Choroid plexus epithelial cell (primary cell): ENCODE measurements around the gene ERCC8.
A peak's percentile ranks its signal among the peaks of the same experiment; 100 is the strongest.

Experiments
- DNase-seq: peaks from one replicate; pipeline ENCODE4 v3.0.0-alpha.2; 2010; ENCODE audit warnings: low read depth
- H3K4me3 ChIP-seq: 2 replicates; pipeline ENCODE4 v1.5.1; 2011; ENCODE audit warnings: low read depth, mild to moderate bottlenecking, control low read depth, low read length, moderate library complexity
- TF ChIP-seq, protein P1 (sequence below): conservative IDR thresholded peaks from 2 replicates; pipeline ENCODE4 v1.5.1; 2011; ENCODE audit warnings: low read depth, mild to moderate bottlenecking, control low read depth, inconsistent platforms, low read length, moderate library complexity

ERCC8 gene

GRCh38 chr5:60918466-60918865, 26.4 kb downstream of the ERCC8 start:
- DNase-seq: no peak
- TF ChIP-seq, protein P1, sequence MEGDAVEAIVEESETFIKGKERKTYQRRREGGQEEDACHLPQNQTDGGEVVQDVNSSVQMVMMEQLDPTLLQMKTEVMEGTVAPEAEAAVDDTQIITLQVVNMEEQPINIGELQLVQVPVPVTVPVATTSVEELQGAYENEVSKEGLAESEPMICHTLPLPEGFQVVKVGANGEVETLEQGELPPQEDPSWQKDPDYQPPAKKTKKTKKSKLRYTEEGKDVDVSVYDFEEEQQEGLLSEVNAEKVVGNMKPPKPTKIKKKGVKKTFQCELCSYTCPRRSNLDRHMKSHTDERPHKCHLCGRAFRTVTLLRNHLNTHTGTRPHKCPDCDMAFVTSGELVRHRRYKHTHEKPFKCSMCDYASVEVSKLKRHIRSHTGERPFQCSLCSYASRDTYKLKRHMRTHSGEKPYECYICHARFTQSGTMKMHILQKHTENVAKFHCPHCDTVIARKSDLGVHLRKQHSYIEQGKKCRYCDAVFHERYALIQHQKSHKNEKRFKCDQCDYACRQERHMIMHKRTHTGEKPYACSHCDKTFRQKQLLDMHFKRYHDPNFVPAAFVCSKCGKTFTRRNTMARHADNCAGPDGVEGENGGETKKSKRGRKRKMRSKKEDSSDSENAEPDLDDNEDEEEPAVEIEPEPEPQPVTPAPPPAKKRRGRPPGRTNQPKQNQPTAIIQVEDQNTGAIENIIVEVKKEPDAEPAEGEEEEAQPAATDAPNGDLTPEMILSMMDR: no peak

GRCh38 chr5:60916646-60917045, 28.2 kb downstream of the ERCC8 start:
- TF ChIP-seq, protein P1: no peak
- DNase-seq: peak; percentile 42
- no peak overlapping the region for H3K4me3 ChIP-seq

More at GRCh38 chr5:60918466-60918865, 26.4 kb downstream of the ERCC8 start:
- no peak overlapping the region for H3K4me3 ChIP-seq

GRCh38 chr5:60903356-60903755, 41.5 kb downstream of the ERCC8 start:
- TF ChIP-seq, protein P1: no peak
- no peak for DNase-seq
- no peak overlapping the region for H3K4me3 ChIP-seq

- TF ChIP-seq, protein P1: no peak
- DNase-seq: no peak
- H3K4me3 ChIP-seq: no peak overlapping the region
These were observed 47.9 kb downstream of the ERCC8 start for GRCh38 chr5:60896991-60897390.

DNA sequence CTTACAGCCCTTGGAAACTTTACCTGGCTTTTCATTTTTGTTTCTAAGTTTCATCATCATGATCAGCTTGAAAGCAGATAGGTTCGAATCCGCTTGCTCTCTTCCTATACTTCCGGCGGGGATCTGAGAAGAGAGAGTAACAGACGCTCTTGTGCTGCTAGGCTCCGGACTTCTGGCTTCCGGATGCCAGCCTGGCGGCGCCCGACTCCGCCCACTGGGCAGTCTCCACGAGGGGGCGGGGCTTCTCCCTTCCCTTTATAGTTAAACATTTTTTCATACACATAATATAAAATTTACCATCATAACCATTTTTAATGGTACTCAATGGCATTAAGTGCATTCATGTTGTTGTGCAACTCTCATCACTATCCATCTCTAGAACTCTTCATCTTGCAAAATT, 51.3 kb downstream of the ERCC8 start:
- TF ChIP-seq, protein P1: no peak
- no peak overlapping the region for H3K4me3 ChIP-seq
- no peak for DNase-seq

GRCh38 chr5:60891667-60892066, 53.2 kb downstream of the ERCC8 start:
- no peak overlapping the region for H3K4me3 ChIP-seq
- TF ChIP-seq, protein P1: no peak
- DNase-seq: no peak

DNA sequence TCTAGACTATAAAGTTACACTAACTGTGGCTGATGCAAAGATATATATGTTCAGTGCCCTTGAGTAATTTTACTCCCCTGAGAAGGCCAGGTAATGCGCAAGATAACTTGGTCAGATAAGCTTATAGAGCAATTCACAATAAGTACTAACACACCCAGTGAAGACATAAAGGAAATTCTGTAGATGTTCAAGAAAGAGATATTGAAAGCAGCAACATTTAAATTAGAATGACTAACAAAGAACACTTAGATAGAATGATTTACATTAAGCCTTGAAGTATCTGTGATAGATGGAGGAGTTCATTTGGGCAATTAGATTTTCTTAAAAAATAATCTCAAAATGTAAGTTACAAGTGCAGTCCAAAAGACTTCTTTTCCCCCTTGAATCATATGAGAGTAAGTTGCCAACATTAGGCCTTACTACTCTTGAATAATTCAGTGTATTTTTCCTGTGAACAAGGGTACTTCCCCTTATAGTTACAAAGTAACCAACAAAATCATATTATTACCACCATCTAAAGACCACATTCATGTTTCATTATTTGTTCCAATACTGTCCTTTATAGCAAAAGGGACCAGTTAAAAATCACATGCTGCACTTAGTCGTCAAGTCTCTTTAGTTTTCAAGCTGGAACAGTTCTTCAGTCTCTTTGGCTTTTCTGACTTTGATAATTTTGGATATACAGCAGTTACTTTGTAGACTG, 56.4 kb downstream of the ERCC8 start:
- no peak for DNase-seq
- TF ChIP-seq, protein P1: no peak
- no peak overlapping the region for H3K4me3 ChIP-seq
